Fibroblast of skin of back (primary cell): ENCODE results near the gene BLTP1.

Experiments used
- DNase-seq: peaks from one replicate; pipeline ENCODE4 v3.0.0-alpha.2; 2013

The BLTP1 gene

DNA sequence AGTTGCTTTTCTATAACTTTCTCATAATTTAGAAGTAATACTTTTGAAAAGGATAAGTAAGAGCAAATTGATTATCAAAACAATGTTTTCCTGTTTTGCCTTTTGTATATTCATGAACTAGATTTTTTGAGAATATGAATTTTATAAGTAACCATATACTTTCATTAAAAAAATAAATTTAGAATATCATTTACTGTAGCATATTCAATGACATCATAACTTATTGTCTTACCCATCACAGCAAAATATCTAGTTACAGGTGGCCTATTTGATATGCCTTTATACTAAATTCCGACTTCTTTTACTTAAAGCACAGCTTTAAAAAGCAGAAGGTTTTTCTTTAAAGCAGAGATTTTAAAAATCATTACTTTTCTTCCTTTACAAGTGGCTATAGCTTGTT lies 20.1 kb downstream of the BLTP1 start:
- no peak for DNase-seq

DNA sequence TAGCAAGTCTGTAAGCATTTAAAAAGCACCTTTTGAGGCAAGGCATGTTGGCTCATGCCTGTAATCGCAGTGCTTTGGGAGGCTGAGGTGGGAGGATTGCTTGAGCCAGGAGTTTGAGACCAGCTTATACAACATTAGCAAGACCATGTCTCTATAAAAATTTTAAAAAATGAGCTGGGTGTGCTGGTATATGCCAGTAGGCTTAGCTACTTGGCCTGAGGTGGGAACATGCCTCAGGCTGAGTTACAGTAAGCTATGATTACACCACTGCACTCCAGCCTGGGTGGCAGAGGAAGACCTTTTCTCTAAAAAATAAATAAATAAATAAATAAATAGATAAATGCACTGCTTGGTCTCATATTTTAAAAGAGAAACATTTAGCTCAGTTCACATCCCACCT lies 26.8 kb downstream of the BLTP1 start:
- DNase-seq = no peak

GRCh38 chr4:122195718-122196117 lies 43.6 kb downstream of the BLTP1 start:
- no peak for DNase-seq
